NCI-H1105 treated with DMSO at 0.1 percent for 48 hours (cell line): Measurements from ENCODE around the gene VAMP2.
A peak's percentile ranks its signal among the peaks of the same experiment; 100 is the strongest.

Experiments used
- DNase-seq: peaks from one replicate; lab custom pipeline; 2025; lab: John Stamatoyannopoulos, UW

The VAMP2 gene

DNA sequence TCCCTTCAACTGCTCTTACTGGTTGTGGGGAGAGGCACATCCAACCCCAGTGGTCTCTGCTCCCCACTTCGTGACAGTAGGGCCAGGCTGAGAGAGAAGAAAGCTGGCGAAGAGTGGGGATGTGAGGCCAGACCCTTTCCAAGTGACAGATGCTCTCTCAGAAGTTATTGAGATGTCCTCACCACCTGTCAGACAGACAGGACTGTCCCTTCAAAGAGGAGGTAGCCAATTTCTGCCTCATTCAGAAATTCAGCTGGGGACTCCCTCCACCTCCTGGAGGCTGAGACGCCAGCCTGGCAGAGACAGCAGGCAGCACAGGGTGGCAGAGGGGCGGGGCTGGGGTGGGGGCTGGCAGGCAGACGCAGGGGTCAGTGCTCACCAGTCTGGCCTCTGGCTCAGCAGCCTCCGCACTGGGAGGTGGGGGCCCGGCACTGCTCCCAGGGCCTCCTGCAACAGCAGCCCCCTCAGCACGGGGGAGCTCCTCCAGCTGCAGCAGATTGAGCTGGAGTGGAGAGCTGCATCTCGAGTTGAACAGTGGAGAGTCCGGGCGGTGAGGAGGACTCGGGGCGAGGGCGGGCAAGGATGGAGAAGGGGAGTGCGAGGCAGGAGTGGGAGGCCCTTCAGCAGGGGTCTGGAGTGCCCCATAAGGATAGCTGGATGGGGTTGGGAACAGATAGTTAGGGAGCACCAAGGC, 19.7 kb downstream of the VAMP2 start:
- no peak for DNase-seq

DNA sequence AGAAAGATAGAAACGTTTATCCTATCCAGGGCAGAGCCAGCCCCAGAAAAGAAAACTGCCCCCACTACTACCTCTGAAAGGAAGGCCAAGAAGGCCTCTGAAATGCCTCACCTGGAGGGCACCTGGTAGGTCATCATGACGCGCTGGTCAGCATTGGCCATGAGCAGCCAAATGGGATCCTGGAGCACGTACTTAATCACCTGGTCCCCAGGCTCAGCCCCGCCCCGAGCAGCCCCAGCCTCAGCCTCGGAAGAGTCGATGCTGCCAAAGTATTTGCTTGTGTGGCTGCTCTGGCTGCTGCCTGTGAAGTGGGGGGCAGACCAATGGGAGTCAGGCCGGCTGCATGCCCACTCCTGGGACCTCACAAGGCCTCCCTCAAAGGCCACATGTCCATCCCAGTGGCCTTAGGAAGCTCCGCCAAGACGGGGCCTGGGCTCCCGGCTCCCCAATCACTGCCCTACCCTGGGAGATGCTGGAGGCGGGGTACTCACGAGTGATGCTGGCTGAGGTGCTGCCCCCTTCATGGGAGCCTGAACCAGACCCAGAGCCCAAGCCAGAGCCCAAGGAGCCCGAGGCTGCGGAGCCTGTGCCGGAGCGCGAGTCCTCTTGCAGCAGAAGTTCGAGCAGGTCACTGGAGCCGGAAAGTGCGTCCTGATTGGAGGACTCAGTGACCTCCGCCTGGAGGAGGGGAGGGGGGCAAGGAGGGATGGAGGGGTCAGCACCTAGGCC, 20.4 kb downstream of the VAMP2 start:
- DNase-seq, result no peak

DNA sequence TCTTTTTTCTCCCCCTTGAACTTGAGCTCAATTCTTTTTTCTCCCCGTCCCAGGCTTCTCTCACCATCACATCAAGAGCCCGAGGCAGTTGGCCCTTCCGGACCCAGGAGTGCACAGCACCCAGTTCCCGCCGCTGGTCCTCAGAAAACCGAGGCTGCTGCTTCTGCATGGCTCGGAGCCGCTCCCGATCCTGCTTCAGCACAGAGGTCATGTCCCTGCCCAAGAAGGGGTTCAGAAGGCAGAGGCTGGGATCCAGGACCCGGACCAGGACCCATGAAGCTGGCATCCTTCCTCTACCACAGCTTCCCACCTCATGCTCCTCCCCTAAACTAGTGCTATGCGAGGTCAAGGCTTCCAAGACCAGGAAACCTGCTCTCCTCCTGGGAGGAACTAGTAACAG, 21.0 kb downstream of the VAMP2 start:
- no peak for DNase-seq

DNA sequence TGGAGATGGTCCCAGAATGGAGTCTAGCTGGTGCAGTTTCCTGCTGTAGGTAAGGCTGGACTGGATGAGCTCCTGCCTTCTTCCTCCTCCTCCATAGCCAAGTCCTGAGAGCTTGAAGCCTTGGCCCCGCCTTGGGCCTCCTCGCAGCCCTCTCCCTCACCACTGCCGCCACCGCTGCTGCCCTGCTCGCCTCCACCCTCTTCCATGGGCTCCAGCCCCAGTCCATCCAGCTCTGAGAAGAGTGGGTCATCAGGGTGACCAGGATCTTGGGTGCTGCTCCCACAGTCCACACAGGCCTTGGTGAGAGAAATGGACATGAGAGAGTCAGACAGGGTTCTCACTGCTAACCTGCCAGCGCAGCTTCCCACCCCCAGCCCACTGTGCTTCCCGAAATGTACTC, 21.7 kb downstream of the VAMP2 start:
- no peak for DNase-seq

DNA sequence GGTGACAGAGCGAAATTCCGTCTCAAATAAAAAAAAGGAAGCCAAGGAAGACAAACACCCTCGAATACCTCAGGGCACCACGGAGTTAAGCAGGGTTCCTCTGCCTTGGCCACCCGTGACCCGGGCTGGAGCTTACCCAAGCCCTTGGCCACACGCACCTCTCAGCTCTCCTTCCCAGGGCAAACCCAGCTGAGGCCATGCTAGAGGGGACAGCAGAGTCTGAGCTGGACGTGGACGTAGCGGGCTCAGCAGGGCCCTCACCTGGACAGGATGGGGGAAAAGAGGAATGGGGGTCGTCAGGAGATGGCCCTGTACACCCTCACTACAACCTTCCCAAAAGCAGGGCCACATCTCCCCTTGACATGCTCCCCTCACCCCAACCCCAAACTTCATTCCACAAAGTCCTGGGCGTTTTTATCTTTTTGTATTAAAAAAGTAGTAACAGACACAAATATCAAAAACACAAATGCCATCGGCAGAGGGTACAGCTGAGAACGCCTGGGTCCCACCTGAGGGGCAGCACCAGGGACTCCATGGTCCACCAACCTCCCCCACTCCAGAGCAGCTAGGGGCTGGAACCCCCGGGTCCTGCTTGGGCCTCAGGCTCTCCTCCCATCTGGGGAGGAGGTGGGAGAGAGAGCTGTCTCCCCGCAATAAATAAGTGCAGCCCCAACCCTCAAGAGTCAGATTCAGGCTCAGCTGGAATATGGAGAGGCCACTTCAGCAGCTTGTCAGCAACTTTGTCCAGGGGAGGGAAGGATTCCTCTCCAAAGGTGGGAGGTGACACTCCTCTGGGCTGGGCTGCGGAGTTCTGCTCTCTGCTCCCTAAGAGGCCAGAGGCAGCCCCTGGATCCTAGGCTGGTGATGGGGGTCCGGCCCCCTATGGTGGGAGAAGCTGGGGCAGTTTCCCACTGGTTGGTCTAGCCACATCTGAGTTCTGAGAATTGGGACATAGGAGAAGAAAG, 22.4 kb downstream of the VAMP2 start:
- DNase-seq, result no peak

DNA sequence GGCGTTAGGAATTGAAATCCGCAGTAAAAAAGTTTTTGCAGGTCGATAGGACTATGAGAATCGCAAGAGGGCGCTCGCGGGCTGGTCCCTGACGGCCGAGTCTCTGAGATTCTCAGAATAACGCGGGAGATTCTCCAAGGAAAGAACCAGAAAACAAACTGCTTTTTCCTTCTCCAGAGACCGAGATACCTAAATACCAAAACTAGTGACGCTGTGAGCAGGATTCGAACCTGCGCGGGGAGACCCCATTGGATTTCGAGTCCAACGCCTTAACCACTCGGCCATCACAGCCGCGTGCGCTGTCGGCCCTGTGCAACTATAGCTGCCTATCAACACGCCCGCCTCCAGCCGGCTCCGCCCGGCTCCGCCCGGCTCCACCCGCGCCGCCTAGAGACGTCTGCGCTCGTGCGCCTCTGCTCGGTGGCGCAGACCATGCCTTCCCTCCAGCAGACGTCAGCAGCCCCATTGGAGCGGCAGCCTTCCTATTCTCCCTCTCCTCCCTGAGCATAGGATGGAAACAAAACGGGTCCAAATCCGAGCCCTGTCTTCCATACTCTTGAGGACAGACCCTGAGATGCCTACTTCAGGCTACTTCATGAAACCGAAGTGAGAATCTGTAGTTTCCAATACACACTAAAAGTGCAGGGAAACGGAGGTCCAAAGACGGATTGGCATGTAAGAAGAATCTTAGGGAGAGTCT, 23.9 kb downstream of the VAMP2 start:
- DNase-seq, result peak; percentile 98

DNA sequence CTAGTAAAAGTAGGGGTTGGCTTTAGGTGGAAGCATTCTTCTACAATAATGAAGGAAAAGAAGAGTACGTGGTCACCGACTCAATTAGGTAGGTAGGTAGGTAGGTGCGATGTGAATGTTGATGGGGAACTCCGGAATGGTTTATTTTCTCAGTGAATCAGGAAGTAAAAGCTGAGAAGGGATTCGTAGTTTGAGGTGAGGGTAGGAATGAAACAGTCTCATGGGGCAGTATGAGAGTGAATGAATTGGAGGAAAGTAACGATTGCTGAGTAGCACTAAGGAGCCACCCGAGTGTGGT, 24.4 kb downstream of the VAMP2 start:
- no peak for DNase-seq

DNA sequence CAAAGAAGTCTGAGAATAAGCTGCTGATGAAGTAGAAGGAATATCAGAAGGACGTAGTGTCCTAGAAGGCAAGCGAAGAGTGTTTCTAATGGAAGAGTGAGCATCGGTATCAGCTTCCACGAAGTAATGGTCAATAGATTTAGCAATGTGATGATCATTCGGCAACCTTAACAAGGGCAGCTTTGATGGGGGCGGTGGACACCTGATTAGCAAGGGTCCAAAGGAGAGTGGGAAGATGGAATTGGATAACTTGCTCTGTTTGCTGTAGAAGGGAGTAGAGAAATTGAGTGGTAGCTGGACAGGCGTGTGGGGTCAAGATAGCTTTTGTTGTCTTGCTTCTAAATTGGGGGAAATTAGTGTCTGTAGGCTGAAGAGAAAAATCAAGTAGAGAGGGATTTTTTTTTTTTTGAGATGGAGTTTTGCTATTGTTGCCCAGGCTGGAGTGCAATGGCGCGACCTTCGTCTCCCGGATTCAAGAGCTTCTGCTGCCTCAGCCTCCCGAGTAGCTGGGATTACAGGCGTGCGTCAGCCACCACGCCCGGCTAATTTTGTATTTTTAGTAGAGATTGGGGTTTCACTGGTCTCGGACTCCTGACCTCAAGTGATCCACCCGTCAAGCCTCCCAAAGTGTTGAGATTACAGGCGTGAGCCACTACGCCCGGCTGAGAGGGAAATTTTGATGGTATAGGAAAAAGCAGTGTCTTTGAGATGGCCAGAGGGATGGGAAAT, 24.9 kb downstream of the VAMP2 start:
- no peak for DNase-seq

DNA sequence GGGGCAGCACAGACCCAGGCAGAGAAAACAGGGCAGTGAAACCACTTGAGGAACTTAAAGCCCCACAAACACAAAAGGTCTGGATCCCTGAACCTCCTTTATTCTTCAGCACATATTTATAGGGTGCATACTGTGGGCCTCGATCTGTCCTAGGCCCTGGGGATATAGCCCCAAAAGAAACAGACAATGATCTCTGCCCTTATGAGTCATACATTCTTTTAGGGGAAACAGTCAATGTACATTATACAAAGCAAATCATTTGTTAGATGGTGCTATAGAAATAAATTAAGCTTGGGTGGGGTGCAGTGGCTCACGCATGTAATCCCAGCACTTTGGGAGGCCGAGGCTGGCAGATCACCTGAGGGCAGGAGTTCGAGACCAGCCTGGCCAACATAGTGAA, 28.8 kb downstream of the VAMP2 start:
- no peak for DNase-seq

DNA sequence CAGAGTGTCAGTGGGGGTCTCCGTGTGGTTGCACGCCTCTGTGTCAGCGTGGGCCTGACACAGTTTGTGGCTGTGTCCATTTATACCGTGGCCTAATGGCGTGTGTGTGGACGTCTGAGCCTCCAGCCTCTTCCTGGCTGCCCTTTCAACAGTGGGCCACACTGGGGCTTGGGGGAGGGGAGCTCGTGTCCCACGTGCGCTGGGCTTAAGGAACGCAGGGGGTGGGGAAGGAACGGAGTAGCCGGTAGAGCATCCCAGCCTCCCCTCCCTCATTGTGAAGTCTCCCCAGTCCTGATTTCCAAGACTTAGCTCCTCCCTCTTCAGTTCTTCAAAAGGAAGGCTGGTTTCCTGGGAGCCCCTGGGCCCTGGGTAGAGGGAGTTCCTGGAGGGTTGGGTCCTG, 29.3 kb downstream of the VAMP2 start:
- DNase-seq, result no peak

DNA sequence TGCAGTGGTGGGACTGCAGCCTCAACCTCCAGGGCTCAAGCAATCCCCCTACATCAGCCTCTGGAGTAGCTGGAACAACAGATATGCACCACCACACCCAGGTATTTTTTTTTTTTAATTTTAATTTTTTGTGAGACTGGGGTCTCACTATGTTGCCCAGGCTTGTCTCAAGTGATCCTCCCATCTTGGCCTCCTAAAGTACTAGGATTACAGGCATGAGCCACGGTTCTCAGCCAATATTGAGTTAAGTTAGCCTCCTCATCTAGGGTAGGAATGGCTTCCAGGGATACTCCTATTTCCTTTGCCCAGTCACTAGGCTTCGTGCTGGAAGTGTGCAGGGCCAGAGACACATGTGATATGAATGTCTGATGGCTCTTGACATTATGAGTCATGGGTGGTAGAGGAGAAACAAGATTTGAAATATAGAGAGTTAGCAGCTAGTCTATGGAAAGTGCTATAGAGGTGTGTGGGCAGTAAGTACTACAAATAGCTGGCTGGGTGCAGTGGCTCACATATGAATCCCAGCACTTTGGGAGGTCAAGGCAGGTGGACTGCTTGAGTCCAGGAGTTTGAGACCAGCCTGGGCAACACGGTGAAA, 30.8 kb downstream of the VAMP2 start:
- DNase-seq, result no peak

DNA sequence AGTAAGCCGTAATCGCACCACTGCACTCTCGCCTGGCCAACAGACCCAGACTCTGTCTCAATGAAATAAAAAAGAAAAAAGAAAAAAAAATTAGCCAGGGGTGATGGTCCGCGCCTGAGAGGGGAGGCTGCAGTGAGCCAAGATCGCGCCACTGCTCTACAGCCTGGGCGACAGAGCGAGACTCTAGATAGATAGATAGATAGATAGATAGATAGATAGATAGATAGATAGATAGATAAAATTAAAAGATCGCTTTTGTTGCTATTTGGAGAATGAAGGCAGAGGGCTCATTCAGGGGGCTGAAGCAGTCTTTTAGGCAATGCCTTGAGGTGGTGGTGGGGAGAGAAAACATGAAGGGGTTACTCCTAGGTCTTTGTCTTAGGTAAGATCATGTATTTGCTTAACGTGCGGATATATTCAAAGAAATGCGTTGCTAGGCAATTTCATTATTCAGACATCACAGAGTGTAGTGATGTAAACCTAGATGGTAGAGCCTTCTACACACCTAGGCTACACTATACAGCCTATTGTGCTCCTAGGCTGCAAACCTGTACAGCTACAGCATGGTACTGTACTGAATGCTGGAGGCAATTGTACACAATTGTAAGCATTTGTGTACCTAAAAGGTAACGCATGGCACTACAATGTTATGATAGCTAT, 34.5 kb downstream of the VAMP2 start:
- no peak for DNase-seq

DNA sequence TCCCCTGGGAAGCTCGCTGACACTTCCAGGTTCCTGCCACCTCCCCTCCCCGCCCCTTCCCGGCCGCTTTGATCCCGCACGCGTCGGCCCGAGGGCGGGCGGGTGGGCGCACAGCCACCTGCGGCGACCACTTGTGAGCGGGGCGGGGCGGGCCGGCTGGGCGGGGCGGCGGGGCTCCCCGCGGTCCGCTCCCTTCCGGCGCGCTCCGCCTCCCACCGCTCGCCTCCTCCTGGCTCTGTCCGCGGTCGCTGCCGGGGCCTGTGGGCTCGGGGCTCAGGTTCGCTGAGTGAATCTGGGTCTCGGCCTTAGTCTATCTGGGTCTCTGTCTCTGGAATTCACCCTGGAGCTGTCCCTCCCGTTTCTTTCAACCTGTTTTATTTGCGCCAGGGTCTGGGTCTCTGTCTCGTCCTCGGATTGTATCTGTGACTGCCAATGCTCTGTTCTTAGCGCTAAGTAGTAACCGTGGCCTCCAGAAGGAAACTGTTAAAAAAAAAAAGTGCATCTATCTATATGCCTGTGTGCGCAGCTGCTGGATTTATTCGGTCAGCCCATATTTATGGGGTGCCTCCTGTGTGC, 36.2 kb downstream of the VAMP2 start:
- DNase-seq, result peak; percentile 81

DNA sequence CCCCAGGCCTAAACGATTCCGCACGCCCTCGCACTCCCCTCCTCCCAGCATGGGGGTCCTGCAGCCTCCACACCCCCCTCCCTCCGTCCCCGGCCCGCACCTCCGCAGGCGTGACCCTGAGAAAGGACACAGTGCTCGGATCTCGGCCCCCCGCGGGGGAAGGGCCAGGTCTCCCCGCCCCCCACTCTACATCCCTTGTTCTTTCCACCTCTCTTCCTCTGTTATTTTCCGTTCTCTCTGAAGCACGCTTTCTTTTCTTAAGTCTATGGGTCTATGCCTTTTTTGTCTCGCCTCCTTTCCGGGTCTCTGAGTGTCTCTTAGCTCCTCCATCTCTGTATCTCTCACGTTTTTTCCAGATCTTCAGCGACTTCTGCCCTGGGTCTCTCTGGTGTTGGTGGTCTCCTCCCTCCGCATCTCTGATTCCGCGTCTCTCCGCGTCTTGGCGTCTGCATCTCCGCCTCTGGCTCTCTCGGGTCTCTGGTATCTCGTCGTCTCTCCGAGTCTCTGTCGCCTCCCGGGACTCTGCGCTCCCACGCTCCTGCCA, 36.7 kb downstream of the VAMP2 start:
- DNase-seq, result peak; percentile 61

DNA sequence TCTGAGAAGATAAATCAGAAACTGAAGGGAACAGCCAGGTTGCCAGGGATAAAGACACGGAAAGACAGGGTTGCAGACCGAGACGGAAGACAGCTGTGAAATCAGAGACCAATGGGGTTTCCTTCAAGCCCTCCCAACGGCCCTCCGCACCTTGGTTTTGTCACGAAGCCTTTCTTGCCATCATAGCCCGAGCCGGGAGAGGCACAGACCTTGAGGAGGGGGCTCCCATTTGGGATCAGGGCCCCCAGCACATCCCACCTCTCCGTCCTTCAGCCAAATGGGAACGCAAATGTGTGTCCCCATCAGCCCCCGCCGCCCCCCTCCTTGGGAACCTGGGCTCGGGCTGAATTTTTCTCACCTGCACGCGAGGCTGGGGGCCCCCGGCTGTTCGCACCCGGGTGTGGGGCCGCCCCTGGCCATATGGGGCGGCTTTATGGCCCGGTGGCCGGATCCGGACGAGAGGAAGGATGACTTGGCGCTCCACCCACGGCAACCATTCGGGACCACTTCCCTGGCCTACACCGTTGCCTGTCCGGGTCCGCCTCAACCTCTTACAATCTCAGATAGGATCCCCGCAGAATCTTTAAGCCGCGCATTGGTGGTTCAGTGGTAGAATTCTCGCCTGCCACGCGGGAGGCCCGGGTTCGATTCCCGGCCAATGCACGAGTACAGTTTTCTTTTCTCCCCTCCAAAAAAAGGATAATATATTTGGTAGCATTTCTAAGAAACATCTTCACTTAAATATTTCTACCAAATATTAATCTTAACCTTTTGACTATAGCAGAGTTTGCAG, 37.4 kb downstream of the VAMP2 start:
- peak; percentile 69 for DNase-seq

DNA sequence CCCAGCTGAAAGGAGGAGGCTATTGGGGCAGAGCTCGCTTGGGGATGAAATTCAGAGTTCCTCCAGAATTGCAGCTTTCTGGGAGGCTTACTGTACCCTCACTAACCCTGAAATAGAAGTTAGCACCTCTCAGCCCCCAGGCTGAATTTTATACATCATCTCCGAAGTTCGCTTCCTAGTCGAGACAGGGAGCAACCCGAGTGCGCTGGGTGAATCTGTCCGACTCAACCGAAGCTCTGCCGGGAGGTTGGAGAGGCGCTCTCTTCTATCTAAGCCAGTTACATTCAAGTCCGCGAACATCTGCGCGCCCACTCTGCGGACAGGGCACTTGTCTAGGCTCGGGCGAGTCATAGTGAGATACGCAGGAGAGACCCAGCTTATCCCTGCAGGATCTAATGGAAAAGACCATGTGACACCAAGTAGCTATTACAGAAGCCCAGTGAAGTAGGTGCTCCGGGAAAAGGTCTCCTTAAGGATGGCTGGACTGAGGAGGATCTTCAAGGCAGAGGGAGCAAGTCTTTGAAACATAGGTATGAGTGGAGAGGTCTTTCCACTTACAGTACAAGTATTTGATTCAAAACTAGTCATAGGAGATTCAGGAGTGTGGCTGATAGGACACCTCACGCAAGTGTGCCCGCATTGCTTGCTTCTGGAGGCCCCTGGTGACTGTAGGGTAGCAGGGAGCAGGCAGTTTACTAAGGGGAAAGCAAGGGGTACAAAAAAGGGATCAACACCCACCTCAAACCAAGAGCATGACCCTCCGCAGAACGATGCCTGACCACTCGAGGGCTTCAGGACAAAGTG, 38.2 kb downstream of the VAMP2 start:
- DNase-seq, result peak; percentile 23

DNA sequence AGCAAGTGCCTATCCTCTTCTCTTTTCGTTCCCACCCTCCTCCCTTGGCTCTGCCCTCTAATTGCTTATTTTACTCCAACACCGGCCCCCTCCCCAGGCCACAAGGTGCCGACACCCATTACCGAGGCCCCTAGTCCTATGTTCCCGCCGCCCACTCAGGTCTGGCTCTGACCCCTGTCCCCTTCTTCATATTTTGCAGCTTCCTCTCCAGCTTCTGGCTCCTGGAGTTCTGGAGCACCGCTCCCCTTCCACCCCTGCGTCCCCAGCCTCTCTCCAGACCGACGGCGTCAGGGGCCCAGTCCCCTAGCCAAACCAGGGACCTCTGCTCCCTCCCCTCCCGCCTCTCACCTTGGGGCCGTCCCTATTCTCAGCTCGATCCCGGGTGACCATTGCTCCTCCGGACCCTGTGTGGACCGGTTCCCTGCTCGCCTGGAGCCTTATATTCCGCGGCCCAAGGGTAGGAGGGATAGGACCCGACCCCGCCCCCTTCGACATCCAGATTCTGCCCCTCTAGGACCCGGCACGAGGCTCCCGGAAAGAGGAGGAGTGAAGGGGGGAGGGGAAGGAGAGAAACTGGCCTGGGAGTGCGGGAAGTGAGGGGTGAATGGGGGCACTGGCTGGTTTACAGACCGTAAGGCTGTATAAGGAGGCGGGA, 38.9 kb downstream of the VAMP2 start, which contains the start of gene HES7:
Gene HES7, minus strand, starts transcription at position 412 of the 655 bp plus-strand sequence. Its CDS starts 22 bp downstream, at position 390.
- DNase-seq, result peak; percentile 23
